ENCODE data around the gene USP49. TPM values are rescaled to one million over a fixed set of nuclear protein-coding genes. Genes with fewer than 3 reads are reported as not detected.
A peak's percentile ranks its signal among the peaks of the same experiment; 100 is the strongest.

USP49 gene
- total and polyA plus RNA-seq, 8 donors = 0.50 to 26.3 (median 4.6) TPM

- no peak for TF ChIP-seq POLR2A (IDR thresholded peaks at IDR 0.05)
- no peak for TF ChIP-seq POLR2AphosphoS5 (IDR thresholded peaks at IDR 0.05)
- TF ChIP-seq CTCF (IDR thresholded peaks at IDR 0.05) = no peak
- TF ChIP-seq EP300 (IDR thresholded peaks at IDR 0.05) = no peak
- peak in 1 of 2 donors; percentile 62 for DNase-seq
- Histone ChIP-seq H3K27me3 (no peaks in the 10 kb centered on the region), H3K27ac (no peak overlapping the region), H3K9me3 (no peaks in the 10 kb centered on the region), H3K4me3 (no peak overlapping the region), H3K4me1 (peaks cover 25 to 47% (median 34%) of the 10 kb centered on the region in 4 donors), H3K36me3 (no peaks in the 10 kb centered on the region)
- 21 to 52% (median 45%) methylated on average over 2 of the region's 2 CpGs for WGBS, 5 donors
- intact Hi-C loops (cut with DNase I; ENCODE audit: low total_unique reads) = no loop called here
These were observed 131.7 kb downstream of the USP49 start for GRCh38 chr6:41763470-41763869.

GRCh38 chr6:41759905-41760579 is 135.1 kb downstream of the USP49 start:
- no peak for DNase-seq
- Histone ChIP-seq H3K27ac (peak overlapping the region; percentile 64 to 78 (median 75)), H3K4me3 (no peak overlapping the region), H3K4me1 (peaks cover 8 to 31% (median 19%) of the 10 kb centered on the region in 4 donors), H3K9me3 (no peaks in the 10 kb centered on the region), H3K36me3 (no peaks in the 10 kb centered on the region), H3K27me3 (no peaks in the 10 kb centered on the region)
- intact Hi-C loops (cut with DNase I; ENCODE audit: low total_unique reads) = no loop called here
- WGBS, 5 donors = 34 to 77% (median 55%) methylated on average over 2 of the region's 2 CpGs
- TF ChIP-seq EP300 (IDR thresholded peaks at IDR 0.05) (no peak), POLR2A (IDR thresholded peaks at IDR 0.05) (no peak), CTCF (IDR thresholded peaks at IDR 0.05) (no peak), POLR2AphosphoS5 (IDR thresholded peaks at IDR 0.05) (no peak)

- H3K36me3 ChIP-seq = no peaks in the 10 kb centered on the region
- TF ChIP-seq CTCF (IDR thresholded peaks at IDR 0.05) (no peak), EP300 (IDR thresholded peaks at IDR 0.05) (no peak), POLR2AphosphoS5 (IDR thresholded peaks at IDR 0.05) (peak in 2 of 3 donors; percentile 51 to 78)
- no peaks in the 10 kb centered on the region for H3K27me3 ChIP-seq
- no peaks in the 10 kb centered on the region for H3K9me3 ChIP-seq
- no peak overlapping the region for H3K4me3 ChIP-seq
- peak in 1 of 2 donors; percentile 89 for DNase-seq
- intact Hi-C loops (cut with DNase I; ENCODE audit: low total_unique reads) = no loop called here
- H3K4me1 ChIP-seq = peaks cover 8 to 31% (median 19%) of the 10 kb centered on the region in 4 donors
- H3K27ac ChIP-seq = peak overlapping the region; percentile 64 to 78 (median 75)
- WGBS, 5 donors = 38 to 66% (median 59%) methylated on average over 10 to 13 of the region's 13 CpGs
These were observed 135.9 kb downstream of the USP49 start for GRCh38 chr6:41759106-41759904.

- intact Hi-C loops (cut with DNase I; ENCODE audit: low total_unique reads) = no loop called here
- Histone ChIP-seq H3K9me3 (no peaks in the 10 kb centered on the region), H3K4me3 (no peak overlapping the region), H3K36me3 (no peaks in the 10 kb centered on the region), H3K4me1 (peaks cover 8 to 31% (median 19%) of the 10 kb centered on the region in 4 donors), H3K27me3 (no peaks in the 10 kb centered on the region), H3K27ac (peak overlapping the region; percentile 60 to 78 (median 75))
- no peak for TF ChIP-seq POLR2A (IDR thresholded peaks at IDR 0.05)
- no peak for TF ChIP-seq CTCF (IDR thresholded peaks at IDR 0.05)
- no peak for TF ChIP-seq POLR2AphosphoS5 (IDR thresholded peaks at IDR 0.05)
- TF ChIP-seq EP300 (IDR thresholded peaks at IDR 0.05) = no peak
- 41 to 70% (median 47%) methylated on average over 6 of the region's 6 CpGs for WGBS, 5 donors
- DNase-seq = no peak
These were observed 136.5 kb downstream of the USP49 start for GRCh38 chr6:41758641-41759035.

Data from stomach (tissue), 9 donors.